GM13976 (cell line): ENCODE data around the gene CFB.

Experiments
- DNase-seq: peaks from one replicate; pipeline ENCODE4 v3.0.0; 2012; ENCODE audit warnings: low spot score
- CTCF ChIP-seq: IDR thresholded peaks from 2 replicates; pipeline ENCODE4 v1.5.1; 2012; ENCODE audit warnings: borderline replicate concordance, mild to moderate bottlenecking; ENCODE audit not compliant: insufficient read depth; ENCODE audit errors: extremely low read depth, missing control alignments, control extremely low read depth
- in situ Hi-C: fragments of 300-500 bp; cut with MboI; formaldehyde crosslinking; loops from one replicate; pipeline ENCODE4 v1.12.0; 2022; ENCODE audit warnings: low sequenced_read_pairs, mixed read lengths, inconsistent platforms; ENCODE audit not compliant: unreplicated experiment

CFB gene

GRCh38 chr6:31956796-31957195 is 10.9 kb downstream of the CFB start:
- no peak for TF ChIP-seq CTCF
- in situ Hi-C loops, result loop anchor here (10.0 kb wide), 1 partner anchor 272 kb away; the partner anchor contains the start of gene LY6G5C
- no peak for DNase-seq

- in situ Hi-C loops, result loop anchor here (10.0 kb wide), 1 partner anchor 274 kb away; the partner anchor contains the start of gene LY6G5C
- TF ChIP-seq CTCF, result no peak
- DNase-seq, result no peak
These were observed 12.5 kb downstream of the CFB start for GRCh38 chr6:31958412-31958740.

- in situ Hi-C loops, result loop anchor here (10.0 kb wide), 1 partner anchor 274 kb away; the partner anchor contains the start of gene LY6G5C
- no peak for TF ChIP-seq CTCF
- peak; percentile 100 for DNase-seq
These were observed 13.1 kb downstream of the CFB start, which contains the start of the genes NELFE and SKIC2 for GRCh38 chr6:31958741-31959739. Gene NELFE (minus strand): TSS chr6:31958971. CDS start chr6:31958446, 525 bp downstream. Gene SKIC2 (plus strand): TSS chr6:31959175. CDS start chr6:31959193, 18 bp downstream.

GRCh38 chr6:31961616-31962015 is 15.7 kb downstream of the CFB start:
- no peak for TF ChIP-seq CTCF
- no peak for DNase-seq
- in situ Hi-C loops, result no loop called here

- TF ChIP-seq CTCF, result no peak
- in situ Hi-C loops, result no loop called here
- no peak for DNase-seq
These were observed 18.0 kb downstream of the CFB start for GRCh38 chr6:31963921-31964320.

GRCh38 chr6:31965700-31966099 is 19.8 kb downstream of the CFB start:
- DNase-seq, result no peak
- in situ Hi-C loops, result no loop called here
- TF ChIP-seq CTCF, result no peak
